Ovary (tissue), 9 donors: ENCODE results near the gene CENPB. TPM values are rescaled to one million over a fixed set of nuclear protein-coding genes. Genes with fewer than 3 reads are reported as not detected.

Experiments
- DNase-seq, 5 donors: peaks; one replicate each; pipeline ENCODE4 v3.0.0-alpha.2; 2019 to 2020
- H3K27ac ChIP-seq, 2 donors: fragments of 200-600 bp; one replicate each; pipeline versions ENCODE4 v1.5.1 to v1.8.0; 2019 to 2022
- H3K27me3 ChIP-seq: fragments of 200-600 bp; one replicate; pipeline ENCODE4 v1.8.0; 2022
- H3K36me3 ChIP-seq: fragments of 200-600 bp; sonication (generic); one replicate; pipeline ENCODE4 v1.5.1; 2019
- H3K4me1 ChIP-seq: one replicate; pipeline ENCODE4 v1.8.1; 2013; ENCODE audit warnings: mild to moderate bottlenecking, moderate library complexity; ENCODE audit not compliant: insufficient read depth
- H3K4me3 ChIP-seq: fragments of 200-600 bp; sonication (generic); one replicate; pipeline ENCODE4 v1.5.1; 2017
- H3K9me3 ChIP-seq, 2 donors: fragments of 200-600 bp in 1 of 2; sonication (generic) in 1 of 2; one replicate each; pipeline versions ENCODE4 v1.5.1 to v1.8.1; 2013 to 2019; ENCODE audit warnings: mild to moderate bottlenecking in 1 of 2, moderate library complexity in 1 of 2
- EP300 ChIP-seq: sonication (generic); formaldehyde crosslinking; IDR thresholded peaks from one replicate; pipeline ENCODE4 v1.6.1; 2017; ENCODE audit warnings: antibody characterized with exemption
- POLR2A ChIP-seq: fragments of 450-650 bp; IDR thresholded peaks from one replicate; pipeline ENCODE4 v1.6.1; 2017; ENCODE audit warnings: antibody characterized with exemption, mild to moderate bottlenecking, moderate library complexity
- WGBS, 3 donors: extraction: QIAGEN DNeasy Blood & Tissue Kit in 1 of 3; methylation state at CpG; one replicate each; pipeline versions ENCODE4 v1.1.5 to v1.1.7; 2013 to 2017; 5-methylcytosine and 5-hydroxymethylcytosine counted together
- intact Hi-C, 4 donors: fragments of 100-400 bp; cut with DNase I; formaldehyde crosslinking; loops; one replicate each; pipeline versions ENCODE4 v1.11.0 to v1.15.1; 2022 to 2023
- polyA plus RNA-seq, 2 donors: library from polyadenylated mRNA; stranded (reverse); fragments of 200-250 nt in 1 of 2; fragments of 350-450 nt in 1 of 2; fragmentation: Illumina TruSeq in 1 of 2; extraction: RNeasy Lipid Tissue Mini Kit (QIAGEN cat#74804) in 1 of 2; gene quantifications; one replicate each; pipeline ENCODE4 v1.2.3, GENCODE V29; 2013 to 2014
- total RNA-seq, 7 donors: library from RNA; depleted of rRNA in 2 of 7; stranded (reverse); fragments of >200 nt in 2 of 7; fragmentation: NEBNext Ultra II Directional in 3 of 7; extraction: Animal tissue kit (Norgen Biotek cat#: 25700) in 3 of 7; gene quantifications; one replicate each; pipeline versions ENCODE4 v1.1.0 to v1.2.4, GENCODE V29; 2016 to 2023
- TF ChIP-seq, protein P1 (sequence below), 3 donors: fragments of 450-650 bp in 2 of 3; fragments of 200-600 bp in 1 of 3; IDR thresholded peaks; one replicate each; pipeline versions ENCODE4 v1.5.1 to v1.8.0; 2016 to 2022; ENCODE audit warnings: antibody characterized with exemption in 3 of 3, mild to moderate bottlenecking in 1 of 3
- donor health status: DM: no; HTN: no; CAD: no; lungs with moderate emphysema.
- donor health status: DM: no; HTN: no; CAD: no.
- donor health status: Bipolar disorder and iron deficiency.
- donor health status: DM: yes; HTN: yes; CAD: no.
- donor health status: DM: no; HTN: no; CAD: no.
- donor health status: DM: yes; HTN: yes; CAD: no.

CENPB gene
- total and polyA plus RNA-seq, 9 donors = 15.4 to 119 (median 95.1) TPM

DNA sequence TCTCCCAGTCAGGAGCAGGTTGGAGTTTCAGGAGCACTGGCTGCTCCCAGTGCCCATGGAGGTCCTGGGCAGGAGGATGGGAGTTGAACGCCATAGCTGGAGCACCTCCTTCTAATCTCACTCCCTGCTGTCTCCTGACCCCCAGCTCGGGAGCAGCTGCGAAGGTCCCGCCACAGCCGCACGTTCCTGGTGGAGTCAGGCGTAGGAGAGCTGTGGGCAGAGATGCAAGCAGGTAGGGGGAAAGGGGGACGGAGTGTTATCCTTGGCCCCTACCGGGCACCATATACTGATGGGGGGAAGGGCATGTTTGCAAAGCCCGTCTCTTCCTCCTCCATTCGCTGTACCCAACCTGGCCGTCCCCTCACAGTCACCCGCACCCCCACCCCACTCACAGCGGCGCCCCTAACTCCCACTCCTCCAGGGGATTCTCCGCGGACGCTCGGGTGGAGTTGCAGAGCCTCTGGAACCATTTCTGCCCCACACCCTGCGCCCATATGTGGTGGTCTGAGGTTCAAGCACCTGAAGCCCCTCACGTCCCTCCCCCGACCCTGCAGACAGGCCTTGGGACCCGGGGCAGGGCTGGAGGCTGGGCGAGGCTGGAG, 37.4 kb downstream of the CENPB start:
- intact Hi-C loops = no loop called here
- TF ChIP-seq POLR2A (no peak), EP300 (no peak)
- TF ChIP-seq, protein P1, sequence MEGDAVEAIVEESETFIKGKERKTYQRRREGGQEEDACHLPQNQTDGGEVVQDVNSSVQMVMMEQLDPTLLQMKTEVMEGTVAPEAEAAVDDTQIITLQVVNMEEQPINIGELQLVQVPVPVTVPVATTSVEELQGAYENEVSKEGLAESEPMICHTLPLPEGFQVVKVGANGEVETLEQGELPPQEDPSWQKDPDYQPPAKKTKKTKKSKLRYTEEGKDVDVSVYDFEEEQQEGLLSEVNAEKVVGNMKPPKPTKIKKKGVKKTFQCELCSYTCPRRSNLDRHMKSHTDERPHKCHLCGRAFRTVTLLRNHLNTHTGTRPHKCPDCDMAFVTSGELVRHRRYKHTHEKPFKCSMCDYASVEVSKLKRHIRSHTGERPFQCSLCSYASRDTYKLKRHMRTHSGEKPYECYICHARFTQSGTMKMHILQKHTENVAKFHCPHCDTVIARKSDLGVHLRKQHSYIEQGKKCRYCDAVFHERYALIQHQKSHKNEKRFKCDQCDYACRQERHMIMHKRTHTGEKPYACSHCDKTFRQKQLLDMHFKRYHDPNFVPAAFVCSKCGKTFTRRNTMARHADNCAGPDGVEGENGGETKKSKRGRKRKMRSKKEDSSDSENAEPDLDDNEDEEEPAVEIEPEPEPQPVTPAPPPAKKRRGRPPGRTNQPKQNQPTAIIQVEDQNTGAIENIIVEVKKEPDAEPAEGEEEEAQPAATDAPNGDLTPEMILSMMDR (IDR thresholded peaks at IDR 0.05) = no peak

DNA sequence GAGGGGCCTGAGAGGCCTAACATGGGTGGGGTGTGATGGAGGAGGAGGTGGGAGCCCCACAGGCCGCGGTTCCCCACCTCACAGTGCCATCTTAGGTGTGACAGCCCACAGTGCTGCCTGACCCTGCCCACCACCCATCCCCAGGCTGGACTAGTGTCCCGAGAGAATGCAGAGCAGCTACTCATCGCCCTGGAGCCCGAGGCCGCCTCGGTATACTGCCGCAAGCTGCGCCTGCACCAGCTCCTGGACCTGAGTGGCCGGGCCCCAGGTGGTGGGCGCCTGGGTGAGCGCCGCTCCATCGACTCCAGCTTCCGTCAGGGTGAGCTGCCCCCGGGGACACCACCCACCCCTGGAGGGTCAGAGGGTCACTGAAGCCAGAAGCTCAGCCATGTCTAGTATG, 38.5 kb downstream of the CENPB start:
- DNase-seq = no peak
- 81 to 86% (median 82%) methylated on average over 14 to 16 of the region's 16 CpGs for WGBS, 3 donors
- no peaks in the 10 kb centered on the region for H3K36me3 ChIP-seq
- H3K27ac ChIP-seq = no peak overlapping the region
- TF ChIP-seq EP300 = no peak
- H3K4me1 ChIP-seq = no peaks in the 10 kb centered on the region
- no peaks in the 10 kb centered on the region for H3K27me3 ChIP-seq
- H3K9me3 ChIP-seq = no peaks in the 10 kb centered on the region
- intact Hi-C loops = no loop called here
- no peak overlapping the region for H3K4me3 ChIP-seq

More for the DNA sequence above, 37.4 kb downstream of the CENPB start:
- Histone ChIP-seq H3K27me3 (no peaks in the 10 kb centered on the region), H3K4me1 (no peaks in the 10 kb centered on the region), H3K27ac (no peak overlapping the region), H3K9me3 (no peaks in the 10 kb centered on the region), H3K36me3 (no peaks in the 10 kb centered on the region), H3K4me3 (no peak overlapping the region)
- DNase-seq = no peak
- WGBS, 3 donors = 76 to 83% (median 78%) methylated on average over 23 to 24 of the region's 24 CpGs

DNA sequence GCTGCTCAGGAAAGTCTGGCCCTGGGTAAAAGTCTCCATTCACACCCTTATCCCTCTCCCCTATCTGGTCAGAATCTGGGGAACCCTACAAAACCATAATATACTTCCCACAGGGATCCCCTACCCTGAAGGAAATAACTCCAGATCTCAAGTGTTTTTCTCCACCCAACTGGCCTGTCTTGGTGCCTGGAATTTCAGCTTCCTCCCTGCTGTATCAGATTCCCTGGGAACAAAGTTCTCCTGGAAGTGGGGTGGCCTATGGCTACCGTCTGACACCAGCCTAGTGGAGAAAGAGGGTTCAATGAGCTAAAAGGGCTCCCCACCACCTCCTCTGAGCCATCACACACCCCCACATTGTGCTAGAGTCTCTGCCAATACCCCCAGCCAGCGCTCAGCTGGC, 39.1 kb downstream of the CENPB start:
- whole genome bisulfite sequencing, 3 donors = 61 to 70% (median 69%) methylated on average over 2 of the region's 2 CpGs

GRCh38 chr20:3745686-3746173, 40.8 kb downstream of the CENPB start:
- H3K27ac ChIP-seq = no peak overlapping the region
- no peaks in the 10 kb centered on the region for H3K4me1 ChIP-seq
- no peaks in the 10 kb centered on the region for H3K36me3 ChIP-seq
- WGBS, 3 donors = 83 to 88% (median 87%) methylated on average over 10 to 11 of the region's 11 CpGs
- no peak overlapping the region for H3K4me3 ChIP-seq
- no peaks in the 10 kb centered on the region for H3K9me3 ChIP-seq
- TF ChIP-seq EP300 = no peak
- H3K27me3 ChIP-seq = no peaks in the 10 kb centered on the region
- intact Hi-C loops = no loop called here
- DNase-seq = no peak

More for the DNA sequence above, 39.1 kb downstream of the CENPB start:
- TF ChIP-seq POLR2A (no peak), EP300 (no peak)
- TF ChIP-seq, protein P1 (IDR thresholded peaks at IDR 0.05) = no peak
- no peaks in the 10 kb centered on the region for H3K27me3 ChIP-seq
- no peaks in the 10 kb centered on the region for H3K4me1 ChIP-seq
- no peak for DNase-seq
- no peaks in the 10 kb centered on the region for H3K9me3 ChIP-seq
- intact Hi-C loops = no loop called here
- H3K27ac ChIP-seq = no peak overlapping the region
- no peak overlapping the region for H3K4me3 ChIP-seq
- H3K36me3 ChIP-seq = no peaks in the 10 kb centered on the region

DNA sequence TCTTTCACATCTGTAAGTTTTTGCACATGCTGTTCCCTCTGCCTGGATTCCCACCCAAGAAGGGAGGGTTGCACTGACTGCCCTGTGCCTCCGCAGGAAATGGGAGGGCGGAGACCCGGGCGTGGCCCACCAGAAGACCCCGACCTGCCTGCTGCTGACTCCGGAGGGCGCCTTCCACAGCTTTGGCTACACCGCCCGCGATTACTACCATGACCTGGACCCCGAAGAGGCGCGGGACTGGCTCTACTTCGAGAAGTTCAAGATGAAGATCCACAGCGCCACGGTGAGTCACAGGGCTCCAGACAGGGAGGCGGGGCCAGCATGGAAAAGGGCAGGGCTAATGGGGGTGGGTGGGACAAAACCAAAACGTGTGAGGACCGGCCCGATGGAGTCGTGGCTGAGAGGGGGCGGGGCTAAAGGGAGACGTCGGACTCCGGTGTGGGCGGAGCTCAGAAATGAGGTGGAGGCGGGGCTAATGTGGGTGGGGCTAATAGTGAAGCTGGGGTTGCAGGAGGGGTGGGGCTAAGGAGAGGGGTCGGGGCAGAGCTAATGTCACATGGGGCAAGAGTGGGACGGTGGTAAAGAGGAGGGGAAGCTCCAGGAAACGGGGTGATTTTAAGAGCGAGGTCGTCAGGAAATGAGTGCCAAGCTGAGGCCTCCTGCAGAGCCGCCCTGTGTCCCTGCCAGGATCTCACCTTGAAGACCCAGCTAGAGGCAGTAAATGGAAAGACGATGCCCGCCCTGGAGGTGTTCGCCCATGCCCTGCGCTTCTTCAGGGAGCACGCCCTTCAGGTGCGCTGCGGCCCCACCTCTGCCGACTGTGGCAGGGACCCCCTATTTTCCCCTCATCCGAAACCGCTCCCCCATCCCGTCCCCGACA, 41.5 kb downstream of the CENPB start:
- DNase-seq = peak; percentile 50 to 76 (median 64)
- 60 to 61% (median 61%) methylated on average over 45 of the region's 45 CpGs for WGBS, 3 donors
- Histone ChIP-seq H3K9me3 (no peaks in the 10 kb centered on the region), H3K27ac (no peak overlapping the region), H3K4me1 (no peaks in the 10 kb centered on the region), H3K36me3 (no peaks in the 10 kb centered on the region), H3K4me3 (no peak overlapping the region), H3K27me3 (no peaks in the 10 kb centered on the region)
- intact Hi-C loops = no loop called here
- TF ChIP-seq, protein P1 (IDR thresholded peaks at IDR 0.05) = no peak
- TF ChIP-seq POLR2A (no peak), EP300 (no peak)
